C4-2B (cell line): ENCODE measurements around the gene DCDC2C.

ENCODE experiments used
- H3K27ac ChIP-seq: fragments of 450-650 bp; 2 replicates; pipeline ENCODE4 v1.5.1; 2017
- CTCF ChIP-seq: fragments of 450-650 bp; conservative IDR thresholded peaks from 2 replicates; pipeline ENCODE4 v1.5.1; 2017; ENCODE audit warnings: mild to moderate bottlenecking
- ZFX ChIP-seq: fragments of 450-650 bp; IDR thresholded peaks from 2 replicates; pipeline ENCODE4 v1.6.1; 2017

The DCDC2C gene

GRCh38 chr2:3857576-3857975 lies 154.2 kb downstream of the DCDC2C start:
- no peak overlapping the region for H3K27ac ChIP-seq
- TF ChIP-seq CTCF (no peak), ZFX (no peak)

- no peak overlapping the region for H3K27ac ChIP-seq
- TF ChIP-seq ZFX (no peak), CTCF (no peak)
These were observed 161.8 kb downstream of the DCDC2C start for GRCh38 chr2:3864943-3865865.

GRCh38 chr2:3867469-3867868 lies 164.1 kb downstream of the DCDC2C start:
- no peak overlapping the region for H3K27ac ChIP-seq
- TF ChIP-seq CTCF = no peak
- no peak for TF ChIP-seq ZFX

GRCh38 chr2:3868012-3868805 lies 164.8 kb downstream of the DCDC2C start:
- H3K27ac ChIP-seq = no peak overlapping the region
- TF ChIP-seq ZFX = no peak
- no peak for TF ChIP-seq CTCF

GRCh38 chr2:3870222-3870621 lies 166.8 kb downstream of the DCDC2C start:
- no peak overlapping the region for H3K27ac ChIP-seq
- TF ChIP-seq ZFX (no peak), CTCF (no peak)

- H3K27ac ChIP-seq = no peak overlapping the region
- TF ChIP-seq ZFX (no peak), CTCF (no peak)
These were observed 167.6 kb downstream of the DCDC2C start for GRCh38 chr2:3871002-3871401.

- TF ChIP-seq ZFX (no peak), CTCF (no peak)
These were observed 169.1 kb downstream of the DCDC2C start for GRCh38 chr2:3872451-3872850.

More at GRCh38 chr2:3872451-3872850, 169.1 kb downstream of the DCDC2C start:
- H3K27ac ChIP-seq = no peak overlapping the region
